ENCODE measurements around the gene GTF2F1.
"Not testable (repeated sequence)": the region's sequence is repeated elsewhere in the genome, so short reads cannot be mapped to it uniquely, and the experiment has no call there.

Gene GTF2F1

GRCh38 chr19:6381030-6381750 lies 11.8 kb downstream of the GTF2F1 start:
- DNase-seq: no peak

DNA sequence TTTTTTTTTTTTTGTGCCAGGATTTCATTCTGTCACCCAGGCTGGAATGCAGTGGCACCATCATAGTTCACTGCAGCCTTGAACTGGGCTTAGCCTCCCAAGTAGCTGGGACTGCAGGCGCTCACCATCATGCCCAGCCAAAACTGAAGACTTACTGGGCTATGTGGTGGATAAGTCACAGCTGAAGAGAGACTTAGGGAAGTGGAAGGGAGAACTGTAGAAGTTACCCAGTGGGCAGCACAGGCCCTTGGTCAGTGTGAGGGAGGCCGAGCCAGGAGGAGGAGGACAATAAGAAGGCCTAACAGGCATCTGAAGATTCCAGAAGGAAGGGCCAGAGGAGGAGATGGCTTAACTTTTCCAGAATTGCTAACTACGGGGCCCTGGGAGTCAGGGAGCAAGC lies 13.2 kb downstream of the GTF2F1 start:
- DNase-seq: no peak

DNA sequence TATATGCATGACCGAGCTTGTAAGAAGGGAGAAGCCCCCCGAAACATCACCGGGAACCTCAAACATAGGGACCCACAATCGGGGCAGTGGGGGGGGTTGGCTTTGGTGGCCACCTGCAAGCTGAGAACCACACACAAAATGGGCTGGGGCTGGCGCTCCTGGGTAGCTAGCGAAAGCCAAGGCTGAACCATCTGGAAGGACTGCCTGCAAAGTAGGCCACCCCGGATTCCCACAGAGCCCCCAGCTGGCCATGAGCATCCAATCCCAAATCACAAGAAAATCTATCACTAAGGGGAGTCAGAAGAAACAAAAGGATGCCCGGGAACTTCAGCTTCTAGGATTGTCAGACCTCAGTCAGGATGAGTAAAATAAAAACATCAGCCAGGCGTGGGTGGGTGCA lies 14.5 kb downstream of the GTF2F1 start:
- no peak for DNase-seq

DNA sequence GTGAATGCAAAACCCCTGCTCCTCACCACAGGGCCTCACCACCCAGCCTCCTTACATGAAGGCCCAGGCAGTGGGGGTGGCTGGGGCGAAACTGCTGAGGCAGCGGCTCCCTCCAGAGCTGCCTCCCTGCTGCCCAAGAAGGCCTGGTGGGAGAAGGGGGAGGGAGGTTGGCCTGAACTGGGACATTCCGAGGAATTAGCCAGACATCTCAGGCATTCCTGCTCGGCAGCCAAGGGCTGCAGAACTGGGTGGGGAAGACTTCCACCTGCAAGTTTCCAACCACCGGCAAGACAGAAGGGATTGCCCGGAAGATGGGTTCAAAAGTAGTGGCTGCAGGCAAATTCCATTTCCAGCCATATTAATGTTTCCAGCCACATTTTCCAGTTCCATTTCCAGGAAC lies 14.9 kb downstream of the GTF2F1 start:
- DNase-seq: no peak

DNA sequence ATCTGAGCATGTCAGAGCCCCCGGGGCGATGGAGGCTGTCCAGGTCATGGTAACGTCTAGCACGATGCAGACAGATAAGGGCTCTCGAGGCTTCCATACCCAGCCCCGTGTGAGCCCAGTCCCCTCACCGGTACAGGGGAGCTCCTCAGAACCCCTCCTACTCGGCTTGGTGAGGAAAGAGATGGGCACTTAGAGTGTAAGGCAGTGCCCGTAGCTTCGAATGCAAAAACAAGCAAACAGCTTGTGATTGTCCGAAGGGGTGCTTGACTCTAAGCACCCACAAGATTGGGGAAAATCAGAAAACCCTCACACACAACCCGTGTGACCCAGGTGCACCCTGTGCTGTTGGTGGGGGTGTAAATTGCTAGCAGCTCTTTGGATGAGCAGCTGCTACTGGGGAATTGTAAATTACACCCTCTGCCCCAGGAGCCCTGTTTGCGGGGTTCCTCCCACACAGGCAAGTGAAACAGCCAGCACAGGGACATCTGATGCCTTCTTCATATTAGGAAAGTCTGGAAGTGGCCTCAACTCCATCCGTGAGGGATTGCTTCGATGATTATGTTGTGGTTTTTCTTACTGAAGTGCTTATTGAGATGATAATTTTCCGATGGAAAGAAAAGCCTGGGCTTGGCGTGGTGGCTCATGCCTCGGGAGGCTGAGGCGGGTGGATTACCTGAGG lies 16.3 kb downstream of the GTF2F1 start:
- no peak for DNase-seq

DNA sequence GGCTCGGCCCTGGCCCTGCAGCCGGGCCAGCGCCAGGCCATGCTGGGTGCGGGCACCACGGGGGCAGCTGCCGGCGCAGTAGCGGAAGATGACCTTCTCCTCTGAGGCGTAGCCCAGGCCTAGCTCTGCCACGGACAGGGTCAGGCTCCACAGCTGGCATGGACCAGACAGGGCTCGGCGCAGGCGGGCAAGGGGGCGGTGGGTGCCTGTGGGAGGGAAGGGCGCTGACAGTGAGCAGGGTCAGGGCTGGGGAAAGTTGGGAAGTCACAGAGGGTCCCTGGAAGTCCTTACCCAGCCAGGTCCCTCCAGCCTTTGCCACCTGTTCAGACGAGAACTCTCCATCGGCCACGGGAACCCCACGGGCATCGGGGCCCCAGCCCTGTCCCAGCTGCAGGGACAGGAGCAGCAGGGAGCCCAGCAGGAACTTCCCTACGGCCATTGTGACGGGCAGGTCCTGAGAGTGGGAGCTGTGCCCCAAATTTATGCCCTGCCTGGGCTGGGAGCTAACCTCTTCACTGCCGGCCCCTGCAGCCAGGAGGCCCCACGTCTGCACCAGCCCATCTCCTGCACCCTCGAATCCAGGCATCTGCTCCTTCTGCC lies 17.5 kb downstream of the GTF2F1 start, which contains the start of gene PSPN:
Gene PSPN (minus strand): TSS at position 523 of the 600 bp plus-strand sequence. CDS start 84 bp downstream, at position 439.
- no peak for DNase-seq

- no peak for DNase-seq
These were observed 18.1 kb downstream of the GTF2F1 start for GRCh38 chr19:6374711-6375410.

- DNase-seq: no peak
These were observed 18.7 kb downstream of the GTF2F1 start for GRCh38 chr19:6374161-6374709.

DNA sequence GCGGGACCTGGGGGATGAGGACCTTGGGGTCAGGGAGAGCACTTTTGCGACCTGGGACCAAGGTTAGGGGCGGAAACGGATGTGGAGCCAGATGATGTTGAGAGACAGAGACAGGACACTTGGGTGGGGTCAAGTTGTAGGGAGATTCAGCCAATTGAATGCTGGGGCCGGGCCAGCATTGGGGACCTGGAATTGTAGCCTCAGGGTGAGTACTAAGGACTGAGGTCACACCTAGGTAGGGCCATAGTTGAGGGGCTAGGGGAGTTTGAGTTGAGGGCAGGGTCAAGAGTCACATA lies 19.2 kb downstream of the GTF2F1 start:
- no peak for DNase-seq

DNA sequence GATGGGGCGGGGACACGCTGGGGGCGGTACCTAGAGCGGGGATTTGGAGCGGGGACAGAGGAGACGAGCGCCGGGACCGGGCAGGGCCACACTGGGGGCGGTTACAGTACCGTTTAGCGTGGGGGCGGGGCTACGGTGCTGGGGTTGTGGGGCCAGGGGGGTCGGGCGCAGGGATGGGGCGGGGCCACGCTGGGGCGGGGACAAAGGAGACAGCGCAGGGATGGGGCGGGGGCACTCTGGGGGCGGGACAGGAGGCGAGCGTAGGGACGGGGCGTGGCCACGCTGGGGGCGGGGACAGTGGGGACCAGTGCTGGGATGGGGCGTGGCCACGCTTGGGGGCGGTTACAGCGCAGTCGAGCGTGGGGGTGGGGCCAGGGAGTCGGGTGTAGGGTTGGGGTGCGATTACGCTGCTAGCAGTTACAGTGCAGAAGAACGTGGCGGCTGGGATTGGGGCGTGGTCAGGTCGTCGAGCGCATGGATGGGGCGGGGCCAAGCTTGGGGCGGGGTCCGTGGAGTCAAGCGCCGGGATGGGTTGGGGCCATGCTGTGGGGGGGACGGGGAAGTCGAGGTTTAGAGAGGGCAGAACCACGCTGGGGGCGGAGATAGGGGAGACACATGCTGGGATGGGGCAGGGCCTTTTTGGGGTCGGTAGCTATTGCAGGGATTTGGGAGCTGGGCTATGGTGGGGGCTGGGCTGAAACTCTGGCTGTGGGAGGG lies 19.7 kb downstream of the GTF2F1 start:
- DNase-seq: peak; percentile 98

DNA sequence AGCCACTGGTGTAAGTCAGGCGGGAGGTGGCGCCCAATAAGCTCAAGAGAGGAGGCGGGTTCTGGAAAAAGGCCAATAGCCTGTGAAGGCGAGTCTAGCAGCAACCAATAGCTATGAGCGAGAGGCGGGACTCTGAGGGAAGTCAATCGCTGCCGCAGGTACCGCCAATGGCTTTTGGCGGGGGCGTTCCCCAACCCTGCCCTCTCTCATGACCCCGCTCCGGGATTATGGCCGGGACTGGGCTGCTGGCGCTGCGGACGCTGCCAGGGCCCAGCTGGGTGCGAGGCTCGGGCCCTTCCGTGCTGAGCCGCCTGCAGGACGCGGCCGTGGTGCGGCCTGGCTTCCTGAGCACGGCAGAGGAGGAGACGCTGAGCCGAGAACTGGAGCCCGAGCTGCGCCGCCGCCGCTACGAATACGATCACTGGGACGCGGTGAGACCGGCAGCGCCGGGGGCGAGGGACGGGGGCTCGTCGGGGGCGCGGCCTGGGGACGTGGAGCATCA lies 20.3 kb downstream of the GTF2F1 start, which contains the start of gene ALKBH7:
Gene ALKBH7 (plus strand): TSS at position 201 of the 502 bp plus-strand sequence. CDS start 27 bp downstream, at position 228.
- DNase-seq: peak; percentile 97

- no peak for DNase-seq
These were observed 28.6 kb downstream of the GTF2F1 start for GRCh38 chr19:6364353-6364752.

DNA sequence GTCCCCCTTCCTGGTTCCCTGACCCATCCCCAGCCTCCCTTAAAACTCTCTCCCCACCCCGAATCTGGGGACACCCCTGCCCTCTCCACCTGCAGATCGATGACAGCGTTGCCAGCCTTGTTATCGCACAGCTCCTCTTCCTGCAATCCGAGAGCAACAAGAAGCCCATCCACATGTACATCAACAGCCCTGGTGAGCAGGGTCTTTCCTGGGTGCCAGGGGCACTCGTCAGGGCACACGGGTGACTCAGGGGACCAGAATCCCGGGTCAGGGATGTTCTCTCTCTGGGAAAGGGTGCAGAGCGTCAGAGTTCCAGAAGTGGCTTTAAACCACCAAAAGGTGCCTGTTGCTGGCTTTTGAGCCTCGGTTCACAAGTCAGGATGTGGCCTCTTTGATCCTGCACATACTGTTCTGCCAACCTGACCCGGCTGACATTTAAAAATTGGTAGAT lies 30.6 kb downstream of the GTF2F1 start:
- peak; percentile 39 for DNase-seq

DNA sequence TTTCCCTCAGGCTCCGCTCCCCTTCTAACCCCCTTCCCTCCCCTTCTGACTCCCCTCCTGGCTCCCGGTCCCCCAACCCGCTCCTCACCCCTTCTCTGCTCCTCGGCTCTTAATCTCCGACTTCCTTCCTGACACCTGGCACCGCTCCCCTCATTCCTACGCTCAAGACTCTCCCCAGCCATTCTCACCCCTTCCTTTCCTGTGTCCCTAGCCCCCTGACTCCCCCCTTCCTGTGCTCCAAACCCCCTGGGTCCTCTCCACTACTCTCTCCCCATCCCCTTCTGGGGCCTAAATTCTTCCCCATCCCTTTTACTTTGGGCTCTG lies 31.0 kb downstream of the GTF2F1 start:
- DNase-seq: no peak

- DNase-seq: not testable (repeated sequence)
These were observed 32.1 kb downstream of the GTF2F1 start for GRCh38 chr19:6360857-6361216.

DNA sequence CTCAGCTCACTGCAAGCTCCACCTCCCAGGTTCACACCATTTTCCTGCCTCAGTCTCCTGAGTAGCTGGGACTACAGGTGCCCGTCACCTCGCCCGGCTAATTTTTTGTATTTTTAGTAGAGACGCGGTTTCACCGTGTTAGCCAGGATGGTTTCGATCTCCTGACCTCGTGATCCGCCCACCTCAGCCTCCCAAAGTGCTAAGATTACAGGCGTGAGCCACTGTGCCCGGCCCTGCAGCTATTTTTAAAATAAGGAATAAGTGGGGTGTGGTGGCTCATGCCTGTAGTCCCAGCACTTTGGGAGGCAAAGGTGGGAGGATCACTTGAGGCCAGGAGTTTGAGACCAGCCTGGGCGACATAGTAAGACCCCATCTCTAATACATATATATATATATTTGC lies 32.5 kb downstream of the GTF2F1 start:
- not testable (repeated sequence) for DNase-seq

DNA sequence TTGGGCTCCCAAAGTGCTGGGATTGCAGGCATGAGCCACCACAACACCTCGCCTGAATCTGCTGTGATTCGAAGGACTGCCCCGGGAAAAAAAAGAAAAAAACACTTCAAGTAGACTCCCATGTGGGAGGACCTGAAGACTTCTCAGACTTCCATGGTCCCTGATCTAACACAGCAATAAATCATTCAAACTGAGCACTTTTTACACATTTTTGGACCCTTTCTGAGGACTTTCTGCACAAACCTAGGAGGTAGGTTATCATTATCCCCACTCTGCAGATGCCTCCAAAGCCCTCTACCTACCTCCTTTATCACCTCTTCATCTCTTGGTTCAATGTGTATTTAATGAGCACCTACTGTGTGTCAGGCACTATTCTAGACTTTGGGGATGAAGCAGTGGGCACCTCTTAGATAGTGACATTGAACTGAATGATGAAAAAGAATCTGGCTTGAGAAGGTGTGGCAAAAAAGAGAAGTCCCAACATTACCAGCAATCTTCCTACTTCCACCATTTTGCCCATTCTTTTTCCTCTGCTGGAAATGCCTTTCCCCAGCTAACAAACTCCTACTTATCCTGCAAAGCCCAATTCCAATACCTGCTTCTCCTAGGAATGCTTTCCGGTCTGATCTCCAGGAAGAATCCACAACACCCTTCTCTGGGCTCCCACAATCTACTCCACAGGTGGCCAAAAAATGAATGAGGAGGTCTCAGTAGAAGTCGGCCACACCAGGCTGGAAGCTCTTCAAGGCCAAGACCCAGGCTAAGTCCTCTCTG lies 33.2 kb downstream of the GTF2F1 start:
- DNase-seq: no peak

DNA sequence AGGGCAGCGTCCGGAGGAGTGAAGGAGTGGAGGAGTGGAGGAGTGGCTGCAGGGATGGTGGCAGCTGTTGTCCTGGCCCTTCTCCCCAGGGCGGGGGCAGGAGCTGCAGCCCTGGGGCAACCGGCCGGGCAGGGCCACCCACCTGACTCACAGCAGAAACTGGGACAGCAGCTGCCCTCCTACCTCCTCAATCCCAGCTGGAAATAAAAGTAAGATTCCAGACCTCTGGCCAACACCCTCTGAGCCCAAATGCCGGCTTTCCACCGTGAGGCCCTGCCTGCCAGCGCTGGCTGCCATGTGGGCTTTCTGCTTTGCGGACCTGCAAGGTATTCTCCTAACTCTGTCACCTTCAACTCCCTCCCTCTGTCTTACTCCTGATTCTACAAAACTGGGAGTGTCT lies 35.0 kb downstream of the GTF2F1 start:
- no peak for DNase-seq

DNA sequence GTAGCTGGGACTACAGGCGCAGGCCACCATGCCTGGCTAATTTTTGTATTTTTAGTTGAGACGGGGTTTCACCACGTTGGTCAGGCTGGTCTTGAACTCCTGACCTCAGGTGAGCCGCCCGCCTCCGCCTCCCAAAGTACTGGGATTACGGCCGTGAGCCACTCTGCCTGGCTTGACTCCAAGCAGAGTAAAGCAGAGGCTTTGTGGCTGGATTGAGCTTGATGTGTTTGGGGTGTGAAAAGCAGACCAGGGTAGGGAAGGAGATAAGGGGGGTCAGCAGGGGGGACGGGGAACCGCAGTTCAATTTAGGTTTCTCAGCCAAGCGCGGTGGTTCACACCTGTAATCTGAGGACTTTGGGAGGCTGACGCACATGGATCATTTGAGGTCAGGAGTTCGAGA lies 35.8 kb downstream of the GTF2F1 start:
- no peak for DNase-seq

DNA sequence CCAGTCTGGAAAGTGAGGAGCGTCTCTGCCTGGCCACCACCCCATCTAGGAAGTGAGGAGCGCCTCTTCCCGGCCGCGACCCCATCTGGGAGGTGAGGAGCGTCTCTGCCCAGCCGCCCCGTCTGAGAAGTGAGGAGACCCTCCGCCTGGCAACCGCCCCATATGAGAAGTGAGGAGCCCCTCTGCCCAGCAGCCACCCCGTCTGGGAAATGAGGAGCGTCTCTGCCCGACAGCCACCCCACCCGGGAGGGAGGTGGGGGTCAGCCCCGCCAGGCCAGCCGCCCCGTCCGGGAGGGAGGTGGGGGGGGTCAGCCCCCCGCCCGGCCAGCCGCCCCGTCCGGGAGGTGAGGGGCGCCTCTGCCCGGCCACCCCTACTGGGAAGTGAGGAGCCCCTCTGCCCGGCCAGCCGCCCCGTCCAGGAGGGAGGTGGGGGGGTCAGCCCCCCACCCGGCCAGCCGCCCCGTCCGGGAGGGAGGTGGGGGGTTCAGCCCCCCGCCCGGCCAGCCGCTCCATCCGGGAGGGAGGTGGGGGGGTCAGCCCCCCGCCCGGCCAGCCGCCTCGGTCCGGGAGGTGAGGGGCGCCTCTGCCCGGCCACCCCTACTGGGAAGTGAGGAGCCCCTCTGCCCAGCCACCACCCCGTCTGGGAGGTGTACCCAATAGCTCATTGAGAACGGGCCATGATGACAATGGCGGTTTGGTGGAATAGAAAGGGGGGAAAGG lies 37.5 kb downstream of the GTF2F1 start:
- not testable (repeated sequence) for DNase-seq

DNA sequence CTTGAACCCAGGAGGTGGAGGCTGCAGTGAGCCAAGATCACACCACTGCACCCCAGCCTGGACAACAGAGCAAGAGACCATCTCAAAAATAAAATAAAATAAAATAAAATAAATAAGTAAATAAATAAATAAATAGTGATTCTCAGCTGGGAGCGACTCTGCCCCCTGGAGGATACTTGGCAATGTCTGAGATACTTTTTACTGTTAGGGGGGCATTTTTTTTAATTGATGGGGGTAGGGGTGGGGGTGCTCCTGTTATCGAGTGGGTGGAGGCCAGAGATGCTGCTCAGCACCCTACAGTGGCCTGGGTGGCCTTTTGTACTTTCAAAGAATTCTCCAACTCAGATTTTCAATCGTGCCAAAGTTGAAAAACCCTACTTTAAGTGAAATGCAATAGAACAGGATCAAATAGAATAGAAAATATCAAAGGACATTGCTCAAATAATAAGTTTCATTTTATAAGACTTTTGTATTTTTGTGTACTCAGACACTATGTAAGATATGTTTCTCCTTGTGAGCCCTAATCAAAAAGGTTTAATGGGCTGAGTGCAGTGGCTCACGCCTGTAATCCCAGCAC lies 38.8 kb downstream of the GTF2F1 start:
- no peak for DNase-seq

All from activated gamma-delta T cell treated with Interleukin-2 at 50 U/mL for 16 hours (primary cell).